C4-2B (cell line): ENCODE data around the gene HAPLN2.

Experiments used
- CTCF ChIP-seq: fragments of 450-650 bp; conservative IDR thresholded peaks from 2 replicates; pipeline ENCODE4 v1.5.1; 2017; ENCODE audit warnings: mild to moderate bottlenecking
- ZFX ChIP-seq: fragments of 450-650 bp; IDR thresholded peaks from 2 replicates; pipeline ENCODE4 v1.6.1; 2017

GRCh38 chr1:156594190-156594589 lies 25.0 kb upstream of the HAPLN2 start:
- no peak for TF ChIP-seq CTCF
- no peak for TF ChIP-seq ZFX
